CD4-positive, alpha-beta T cell (primary cell): Measurements from ENCODE around the gene IARS2. TPM values are rescaled to one million over a fixed set of nuclear protein-coding genes. Genes with fewer than 3 reads are reported as not detected.

Experiments used
- ATAC-seq: fragments of 200-7000 bp; cut with Tn5 transposase; one replicate; pipeline ENCODE4 v1.10.0; 2022; ENCODE audit warnings: mild to moderate bottlenecking; ENCODE audit not compliant: poor library complexity
- CTCF ChIA-PET: fragments of 350-600 bp; sonication (Branson Sonifier 250); formaldehyde crosslinking; loops from one replicate; lab custom pipeline; 2021; ENCODE audit warnings: antibody characterized with exemption, inconsistent platforms; lab: Charles Lee
- POLR2A ChIA-PET: fragments of 350-600 bp; sonication (Branson Sonifier 250); formaldehyde crosslinking; loops from one replicate; lab custom pipeline; 2021; ENCODE audit warnings: antibody characterized with exemption, inconsistent platforms; lab: Charles Lee
- DNase-seq, 14 experiments: peaks; one replicate each; pipeline ENCODE4 v3.0.0-alpha.2; 2013 to 2020; ENCODE audit warnings: mixed read lengths in 2 of 14
- H3K27ac ChIP-seq, 2 donors: one replicate each; pipeline versions ENCODE4 v1.5.1 to v1.7.0; 2013; ENCODE audit warnings: low read length in 2 of 2, low read depth in 1 of 2, mild to moderate bottlenecking in 1 of 2
- H3K27me3 ChIP-seq, 2 experiments: 1 replicate in 1 of 2; 2 replicates in 1 of 2; pipeline versions ENCODE4 v1.6.1 to v1.7.0; 2013; ENCODE audit warnings: low read length in 2 of 2, control low read depth in 1 of 2, mild to moderate bottlenecking in 1 of 2, moderate library complexity in 1 of 2; ENCODE audit not compliant: insufficient read depth in 2 of 2, control insufficient read depth in 1 of 2
- H3K36me3 ChIP-seq: one replicate; pipeline ENCODE4 v1.6.1; 2013; ENCODE audit warnings: low read length, control low read depth; ENCODE audit not compliant: insufficient read depth
- H3K4me1 ChIP-seq: one replicate; pipeline ENCODE4 v1.6.1; 2013; ENCODE audit warnings: low read length, control low read depth; ENCODE audit not compliant: insufficient read depth
- H3K4me3 ChIP-seq: one replicate; pipeline ENCODE4 v1.5.1; 2013; ENCODE audit warnings: mild to moderate bottlenecking, low read length, moderate library complexity
- H3K9me3 ChIP-seq, 2 experiments: 1 replicate in 1 of 2; 2 replicates in 1 of 2; pipeline versions ENCODE4 v1.6.1 to v1.7.0; 2013; ENCODE audit warnings: low read length in 2 of 2, mild to moderate bottlenecking in 2 of 2, control low read depth in 1 of 2, moderate library complexity in 1 of 2; ENCODE audit not compliant: control insufficient read depth in 1 of 2, insufficient read depth in 1 of 2
- H3K27ac Mint-ChIP-seq: one replicate; pipeline ENCODE4 v1.8.0; 2020; ENCODE audit warnings: mixed read lengths
- H3K27me3 Mint-ChIP-seq: one replicate; pipeline ENCODE4 v1.8.0; 2021; ENCODE audit warnings: mixed read lengths
- H3K36me3 Mint-ChIP-seq: one replicate; pipeline ENCODE4 v1.8.0; 2021; ENCODE audit warnings: low read depth, mixed read lengths
- H3K4me1 Mint-ChIP-seq: one replicate; pipeline ENCODE4 v1.8.0; 2021; ENCODE audit warnings: low read depth, mixed read lengths
- H3K4me3 Mint-ChIP-seq: one replicate; pipeline ENCODE4 v1.8.0; 2020; ENCODE audit warnings: mild to moderate bottlenecking, mixed read lengths
- H3K9me3 Mint-ChIP-seq: one replicate; pipeline ENCODE4 v1.8.0; 2020; ENCODE audit warnings: mixed read lengths
- intact Hi-C, 2 experiments: fragments of 100-400 bp; cut with DNase I in 1 of 2; cut with micrococcal nuclease in 1 of 2; formaldehyde crosslinking; loops; one replicate each; pipeline versions ENCODE4 v1.15.1 to v1.9.0; 2023 to 2025; cut with DNase I, micrococcal nuclease
- total RNA-seq, 174 experiments: library from RNA in 2 of 174; stranded (reverse) in 2 of 174; gene quantifications; one replicate each; pipeline ENCODE4 v1.2.3 and lab custom pipeline; 2021 to 2026
- TF ChIP-seq, protein P1 (sequence below): fragments of 200-600 bp; IDR thresholded peaks from one replicate; pipeline ENCODE4 v1.8.0; 2022; ENCODE audit warnings: antibody characterized with exemption, mild to moderate bottlenecking

Gene IARS2
- total RNA-seq, 2 experiments from 2014 or later, result 18.9 to 19.0 TPM

DNA sequence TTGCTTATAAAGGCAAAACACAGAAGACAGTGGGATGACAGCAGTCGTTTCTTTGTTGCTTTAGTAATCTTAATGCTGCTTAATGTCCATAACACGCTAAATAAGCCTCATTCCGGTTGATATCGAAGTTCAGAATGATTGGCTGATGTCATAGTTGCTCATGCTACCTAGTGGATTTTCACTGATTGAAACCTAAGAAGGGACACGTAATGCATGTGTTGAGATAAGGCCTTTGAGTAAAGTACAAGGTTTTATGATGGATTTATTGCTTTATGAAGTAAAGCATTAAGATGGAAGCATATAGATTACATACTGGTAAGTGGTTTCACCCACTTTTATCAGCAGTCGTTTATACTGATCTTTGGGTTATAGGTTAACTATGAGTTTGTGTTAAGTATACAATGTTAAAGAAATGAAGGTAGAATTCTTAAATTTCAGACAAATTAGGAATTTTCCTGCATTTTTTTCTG, 25.1 kb downstream of the IARS2 start:
- H3K4me3 Mint-ChIP-seq, result no peak overlapping the region
- peaks cover 51% of the 10 kb centered on the region for H3K36me3 Mint-ChIP-seq
- Histone ChIP-seq H3K36me3 (peaks cover 36% of the 10 kb centered on the region), H3K9me3 (no peaks in the 10 kb centered on the region), H3K4me1 (no peaks in the 10 kb centered on the region), H3K27ac (no peak overlapping the region), H3K27me3 (no peaks in the 10 kb centered on the region), H3K4me3 (no peak overlapping the region)
- ChIA-PET CTCF (no interaction called here), POLR2A (no interaction called here)
- no peaks in the 10 kb centered on the region for H3K9me3 Mint-ChIP-seq
- peaks cover 6% of the 10 kb centered on the region for H3K4me1 Mint-ChIP-seq
- TF ChIP-seq, protein P1, sequence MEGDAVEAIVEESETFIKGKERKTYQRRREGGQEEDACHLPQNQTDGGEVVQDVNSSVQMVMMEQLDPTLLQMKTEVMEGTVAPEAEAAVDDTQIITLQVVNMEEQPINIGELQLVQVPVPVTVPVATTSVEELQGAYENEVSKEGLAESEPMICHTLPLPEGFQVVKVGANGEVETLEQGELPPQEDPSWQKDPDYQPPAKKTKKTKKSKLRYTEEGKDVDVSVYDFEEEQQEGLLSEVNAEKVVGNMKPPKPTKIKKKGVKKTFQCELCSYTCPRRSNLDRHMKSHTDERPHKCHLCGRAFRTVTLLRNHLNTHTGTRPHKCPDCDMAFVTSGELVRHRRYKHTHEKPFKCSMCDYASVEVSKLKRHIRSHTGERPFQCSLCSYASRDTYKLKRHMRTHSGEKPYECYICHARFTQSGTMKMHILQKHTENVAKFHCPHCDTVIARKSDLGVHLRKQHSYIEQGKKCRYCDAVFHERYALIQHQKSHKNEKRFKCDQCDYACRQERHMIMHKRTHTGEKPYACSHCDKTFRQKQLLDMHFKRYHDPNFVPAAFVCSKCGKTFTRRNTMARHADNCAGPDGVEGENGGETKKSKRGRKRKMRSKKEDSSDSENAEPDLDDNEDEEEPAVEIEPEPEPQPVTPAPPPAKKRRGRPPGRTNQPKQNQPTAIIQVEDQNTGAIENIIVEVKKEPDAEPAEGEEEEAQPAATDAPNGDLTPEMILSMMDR, result no peak
- no peak for DNase-seq
- H3K27ac Mint-ChIP-seq, result no peak overlapping the region
- H3K27me3 Mint-ChIP-seq, result no peaks in the 10 kb centered on the region
- intact Hi-C loops, result no loop called here
- ATAC-seq, result no peak

DNA sequence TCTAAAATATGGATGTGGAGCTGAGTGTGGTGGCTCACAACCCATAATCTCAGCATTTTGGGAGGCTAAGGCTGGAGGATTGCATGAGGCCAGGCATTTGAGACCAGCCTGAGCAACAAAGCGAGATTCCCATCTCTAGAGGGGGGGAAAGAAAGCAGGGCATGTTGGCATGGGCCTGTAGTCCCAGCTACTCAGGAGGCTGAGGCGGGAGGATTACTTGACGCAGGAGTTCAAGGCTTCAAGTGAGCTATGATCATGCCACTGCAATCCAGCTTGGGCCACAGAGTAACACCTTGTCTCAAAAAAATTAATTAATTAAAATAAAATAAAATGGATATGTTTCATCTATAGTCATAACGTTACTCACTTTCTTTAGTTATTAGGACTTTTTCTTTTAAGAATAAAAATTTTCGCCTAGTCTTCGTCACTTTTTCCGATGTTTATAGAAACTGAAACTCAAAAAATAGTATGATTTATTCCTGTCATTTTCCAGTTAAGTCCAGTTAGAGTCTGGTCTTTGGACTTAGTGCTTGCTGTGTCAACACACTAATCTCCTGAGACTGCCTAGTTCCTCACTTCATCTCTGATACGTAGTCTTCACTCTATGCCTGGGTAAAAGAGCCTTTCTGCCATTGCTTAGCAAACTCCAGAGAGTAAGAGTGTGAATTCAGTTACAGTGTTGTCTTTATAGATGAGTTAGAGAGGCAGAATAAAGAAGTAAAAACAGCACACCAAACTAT, 28.0 kb downstream of the IARS2 start:
- no peak for DNase-seq
- CTCF ChIA-PET, result interaction anchor here (1.4 to 3.9 kb wide), 2 partner anchors 9 to 14 kb away, joined by 4 to 13 read pairs; no protein-coding TSS in a partner anchor
- POLR2A ChIA-PET, result no interaction called here

DNA sequence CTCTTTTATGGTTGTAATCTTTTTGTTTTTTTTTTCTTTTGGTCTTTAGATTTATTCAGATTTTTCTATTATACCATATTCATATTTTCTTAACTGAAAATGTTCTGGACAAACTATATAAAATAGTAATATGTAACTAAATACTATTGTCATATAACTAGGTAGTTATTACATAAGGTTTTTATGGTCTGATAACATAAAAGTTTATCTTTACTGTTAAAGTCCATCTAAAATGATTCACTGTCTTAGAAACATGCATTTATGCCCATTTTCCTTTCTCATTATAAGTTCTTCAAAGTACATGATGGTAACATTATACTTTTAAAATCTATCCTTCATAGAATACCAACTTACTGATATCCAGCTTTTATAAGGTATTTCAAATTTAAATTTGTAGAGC, 29.1 kb downstream of the IARS2 start:
- Mint-ChIP-seq H3K36me3 (peaks cover 51% of the 10 kb centered on the region), H3K4me1 (peaks cover 10% of the 10 kb centered on the region), H3K27ac (no peak overlapping the region), H3K27me3 (no peaks in the 10 kb centered on the region), H3K4me3 (no peak overlapping the region), H3K9me3 (no peaks in the 10 kb centered on the region)
- Histone ChIP-seq H3K4me3 (no peak overlapping the region), H3K27ac (no peak overlapping the region), H3K36me3 (peaks cover 21% of the 10 kb centered on the region), H3K9me3 (no peaks in the 10 kb centered on the region), H3K4me1 (no peaks in the 10 kb centered on the region), H3K27me3 (no peaks in the 10 kb centered on the region)
- intact Hi-C loops, result no loop called here
- ChIA-PET POLR2A (no interaction called here), CTCF (interaction anchor here (1.2 to 3.9 kb wide), 2 partner anchors 10 to 12 kb away, joined by 5 to 13 read pairs; no protein-coding TSS in a partner anchor)
- ATAC-seq (no peak), DNase-seq (no peak)
- TF ChIP-seq, protein P1, result no peak

More for the DNA sequence above, 28.0 kb downstream of the IARS2 start:
- TF ChIP-seq, protein P1, result no peak
- Histone ChIP-seq H3K27me3 (no peaks in the 10 kb centered on the region), H3K27ac (no peak overlapping the region), H3K36me3 (peaks cover 22% of the 10 kb centered on the region), H3K4me1 (no peaks in the 10 kb centered on the region), H3K4me3 (no peak overlapping the region), H3K9me3 (no peaks in the 10 kb centered on the region)
- intact Hi-C loops, result no loop called here
- Mint-ChIP-seq H3K4me3 (no peak overlapping the region), H3K27me3 (no peaks in the 10 kb centered on the region), H3K4me1 (peaks cover 10% of the 10 kb centered on the region), H3K27ac (no peak overlapping the region), H3K9me3 (no peaks in the 10 kb centered on the region), H3K36me3 (peaks cover 46% of the 10 kb centered on the region)
- ATAC-seq, result no peak
